HG02852 (cell line): ENCODE results near the gene LDLRAD1.
"Not testable (repeated sequence)": the region's sequence is repeated elsewhere in the genome, so short reads cannot be mapped to it uniquely, and the experiment has no call there.

Source experiments
- ATAC-seq: cut with Tn5 transposase; IDR thresholded peaks from one replicate; pipeline ENCODE4 v1.9.1; 2021; ENCODE audit warnings: mild to moderate bottlenecking, moderate library complexity; ENCODE audit not compliant: unreplicated experiment

LDLRAD1 gene, protein sequence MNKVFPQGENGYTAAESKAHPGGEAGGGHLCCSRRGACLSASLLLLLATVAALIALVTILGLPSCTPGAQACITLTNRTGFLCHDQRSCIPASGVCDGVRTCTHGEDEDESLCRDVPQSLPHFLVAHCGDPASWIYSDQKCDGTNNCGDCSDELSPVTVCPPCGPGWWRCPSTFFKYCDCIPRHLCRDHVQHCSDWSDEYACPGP

DNA sequence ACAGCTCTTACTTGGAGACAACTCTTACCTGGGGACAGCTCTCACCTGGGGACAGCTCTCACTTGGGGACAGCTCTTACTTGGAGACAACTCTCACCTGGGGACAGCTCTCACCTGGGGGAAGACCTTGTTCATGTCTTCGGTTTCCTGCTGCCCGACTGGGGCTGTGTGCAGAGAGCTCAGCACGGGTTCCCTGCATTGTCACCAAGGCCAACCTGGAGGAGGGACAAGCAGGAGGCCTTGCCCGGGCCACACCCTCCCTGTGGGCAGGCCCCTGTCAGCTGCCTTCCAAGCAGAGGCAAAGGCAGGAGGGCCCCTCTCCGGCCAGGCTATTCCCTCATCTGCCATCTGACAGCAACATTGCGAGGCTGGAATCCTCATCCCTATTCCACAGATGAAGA lies at the start of gene LDLRAD1:
TSS of gene LDLRAD1 (minus strand) at position 208 of the 400 bp plus-strand sequence. CDS start at position 134, 74 bp downstream.
- no peak for ATAC-seq

DNA sequence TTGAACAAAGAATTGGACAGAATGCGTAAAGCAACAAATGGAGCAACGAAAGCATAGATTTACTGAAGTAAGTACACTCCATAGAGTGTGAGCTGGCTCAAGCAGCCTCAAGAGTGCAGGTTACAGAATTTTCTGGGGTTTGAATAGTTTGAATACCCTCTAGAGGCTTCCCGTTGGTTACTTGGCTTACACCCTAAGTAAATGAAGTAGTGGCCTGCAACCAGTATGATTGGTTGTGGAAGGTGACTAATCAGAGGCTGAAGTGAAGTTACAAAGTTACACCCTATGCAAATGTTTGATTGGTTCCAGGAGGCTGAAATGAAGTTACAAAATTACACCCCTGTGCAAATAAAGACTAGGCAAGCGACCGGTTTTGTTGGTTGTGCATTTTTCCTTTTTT lies 46.3 kb upstream of the LDLRAD1 start:
- no peak for ATAC-seq

DNA sequence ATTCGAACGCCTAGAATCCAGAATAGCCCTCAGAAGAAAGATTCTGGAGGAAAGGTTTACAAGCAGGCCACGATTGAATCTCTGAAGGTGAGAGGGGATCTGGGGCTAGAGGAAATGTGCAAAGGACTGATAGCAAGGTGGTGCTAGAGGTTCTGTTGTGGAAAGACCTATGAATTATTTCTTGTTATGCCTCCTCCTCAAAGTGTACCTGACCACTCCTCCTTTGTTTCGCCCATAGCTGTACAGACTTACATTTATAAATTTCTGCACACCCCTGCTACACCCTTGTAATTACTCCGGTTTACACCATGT lies 36.4 kb upstream of the LDLRAD1 start:
- ATAC-seq = no peak

DNA sequence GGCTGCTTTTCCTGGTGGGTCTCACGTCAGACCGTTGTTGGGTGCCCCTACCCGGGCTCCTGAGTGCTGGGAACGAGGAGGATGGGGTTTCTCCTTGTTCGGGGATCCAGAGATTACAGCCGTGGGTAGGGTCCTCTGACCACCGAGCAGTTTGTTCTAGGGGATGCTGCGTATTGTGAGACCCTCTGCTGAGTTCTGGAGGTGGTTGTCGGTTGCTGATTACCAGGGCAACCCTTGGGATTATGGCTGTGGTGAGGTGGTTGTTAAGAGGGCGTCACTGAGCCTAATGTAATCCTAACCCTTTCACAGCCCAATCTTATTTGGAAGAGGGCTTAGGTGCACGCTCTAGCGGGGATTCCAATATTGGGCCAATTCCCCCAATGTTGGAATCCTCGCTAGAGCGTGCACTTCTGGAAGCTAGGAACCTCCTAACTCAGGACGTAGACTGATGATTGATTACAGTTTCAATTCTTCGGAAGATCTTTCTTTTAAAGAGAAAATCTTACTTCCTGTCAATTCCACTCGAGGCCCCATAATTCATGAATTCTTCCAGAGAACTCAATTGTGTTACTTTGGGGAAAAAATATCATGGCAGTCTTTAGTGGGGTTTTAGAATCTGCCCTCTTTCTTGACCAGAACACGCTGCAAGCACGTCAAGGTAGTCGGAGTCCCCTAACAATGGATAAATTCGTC lies 35.9 kb upstream of the LDLRAD1 start:
- no peak for ATAC-seq

DNA sequence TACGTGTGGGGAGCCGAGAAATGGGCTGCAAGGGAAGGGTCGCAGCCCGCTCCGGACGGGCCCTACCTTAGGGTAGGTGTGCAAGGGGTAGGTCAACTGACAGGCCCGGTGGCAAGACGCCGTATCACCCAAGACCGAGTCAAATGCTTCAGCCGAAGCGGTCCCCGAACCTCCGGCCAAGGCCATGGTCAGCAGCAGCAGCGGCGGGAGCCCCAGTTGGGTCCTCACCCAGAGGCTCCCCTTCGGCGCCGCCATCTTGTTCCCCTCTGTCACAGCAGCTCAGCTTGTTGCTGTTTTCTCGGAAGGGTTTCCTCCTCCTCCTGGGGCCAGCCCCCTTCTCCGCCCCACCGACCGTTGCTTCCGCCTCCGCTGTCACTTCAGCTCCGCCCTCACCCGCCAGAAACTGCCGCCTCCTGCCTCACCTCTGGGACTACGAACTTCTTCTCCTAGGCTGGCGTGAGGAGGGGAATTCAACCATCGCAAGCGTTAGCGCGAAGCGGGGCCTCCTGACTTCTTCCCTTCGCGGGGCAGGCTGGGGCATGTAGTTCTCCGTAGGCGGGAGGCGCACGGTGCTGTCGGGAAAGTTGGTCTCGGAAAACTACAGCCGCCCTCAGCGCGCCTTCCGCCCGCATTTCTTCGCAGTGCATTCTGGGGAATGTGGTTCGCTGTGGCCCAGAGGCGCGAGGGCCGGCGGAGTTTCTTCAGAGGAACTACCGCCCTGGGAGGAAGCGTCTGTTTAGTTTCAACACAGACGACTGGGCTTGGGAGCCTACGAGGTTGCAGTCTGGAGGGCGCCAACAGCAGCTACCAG lies 35.2 kb upstream of the LDLRAD1 start, which contains the start of the genes TCEANC2 and TMEM59:
TSS of gene TCEANC2 (plus strand) at position 675 of the 811 bp plus-strand sequence. CDS start 815 bp downstream, outside the sequence.
TSS of gene TMEM59 (minus strand) at position 271 of the 811 bp plus-strand sequence. CDS start at position 255, 16 bp downstream.
- ATAC-seq = peak; percentile 94

DNA sequence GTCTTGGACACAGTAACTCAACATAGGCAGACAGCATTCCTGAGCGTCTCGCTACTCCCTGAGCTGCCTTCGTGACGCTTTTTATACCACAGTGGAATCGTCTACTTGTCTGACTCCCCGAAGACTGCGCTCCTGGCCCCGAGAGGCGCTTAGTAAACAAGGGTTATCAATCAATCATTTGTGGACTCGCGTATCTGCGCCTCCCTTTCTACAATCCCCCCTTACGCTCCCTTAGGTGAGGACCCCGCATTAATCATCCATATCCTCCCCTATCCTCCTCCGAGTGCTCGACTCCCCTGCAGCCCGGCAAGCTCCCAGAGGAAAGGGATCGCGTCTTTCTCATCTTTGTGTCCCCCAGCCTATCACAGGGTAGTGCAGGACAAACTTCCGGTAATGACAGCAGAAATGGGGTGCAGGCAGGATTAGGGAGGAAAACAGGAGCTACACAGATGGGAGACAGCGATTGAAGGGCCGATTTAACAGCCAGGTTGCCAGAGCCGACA lies 34.5 kb upstream of the LDLRAD1 start:
- peak; percentile 22 for ATAC-seq

DNA sequence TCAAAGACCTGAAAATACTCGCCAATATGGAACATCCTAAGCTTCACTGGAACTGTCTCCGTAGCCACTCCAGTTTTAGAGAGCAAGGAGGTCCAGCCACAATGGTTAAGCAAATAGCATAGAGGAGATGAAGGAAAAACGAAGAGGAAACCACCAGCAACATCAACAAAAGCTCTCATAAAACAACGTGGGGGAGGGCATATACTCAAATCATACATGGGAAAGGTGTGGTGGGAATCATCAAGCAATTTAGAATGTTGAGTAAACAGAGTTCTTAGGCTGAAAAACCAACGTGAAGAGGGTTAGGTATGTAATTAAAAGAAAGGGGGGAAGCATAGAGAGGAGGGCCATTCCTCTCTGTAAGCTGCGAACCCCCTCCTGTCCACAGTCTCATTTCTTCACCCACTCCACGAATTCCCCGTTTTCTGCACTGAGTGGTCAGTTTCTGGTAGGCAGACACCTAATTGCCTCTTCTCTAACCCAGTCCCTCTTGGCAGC lies 34.0 kb upstream of the LDLRAD1 start:
- no peak for ATAC-seq

DNA sequence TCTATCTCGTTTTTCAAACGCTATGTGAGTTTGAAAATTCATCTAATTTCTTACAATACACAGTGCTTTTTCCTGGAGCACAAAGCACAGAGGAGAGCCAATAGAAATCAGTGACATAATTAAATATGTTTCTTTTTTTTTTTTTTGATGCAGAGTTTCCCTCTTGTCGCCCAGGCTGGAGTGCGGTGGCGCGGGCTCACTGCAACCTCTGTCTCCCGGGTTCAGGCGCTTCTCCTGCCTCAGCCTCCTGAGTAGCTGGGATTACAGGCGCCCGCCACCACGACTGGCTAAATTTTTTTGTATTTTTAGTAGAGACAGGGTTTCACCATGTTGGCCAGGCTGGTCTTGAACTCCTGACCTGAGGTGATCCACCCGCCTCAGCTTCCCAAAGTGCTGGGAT lies 32.4 kb upstream of the LDLRAD1 start:
- not testable (repeated sequence) for ATAC-seq

DNA sequence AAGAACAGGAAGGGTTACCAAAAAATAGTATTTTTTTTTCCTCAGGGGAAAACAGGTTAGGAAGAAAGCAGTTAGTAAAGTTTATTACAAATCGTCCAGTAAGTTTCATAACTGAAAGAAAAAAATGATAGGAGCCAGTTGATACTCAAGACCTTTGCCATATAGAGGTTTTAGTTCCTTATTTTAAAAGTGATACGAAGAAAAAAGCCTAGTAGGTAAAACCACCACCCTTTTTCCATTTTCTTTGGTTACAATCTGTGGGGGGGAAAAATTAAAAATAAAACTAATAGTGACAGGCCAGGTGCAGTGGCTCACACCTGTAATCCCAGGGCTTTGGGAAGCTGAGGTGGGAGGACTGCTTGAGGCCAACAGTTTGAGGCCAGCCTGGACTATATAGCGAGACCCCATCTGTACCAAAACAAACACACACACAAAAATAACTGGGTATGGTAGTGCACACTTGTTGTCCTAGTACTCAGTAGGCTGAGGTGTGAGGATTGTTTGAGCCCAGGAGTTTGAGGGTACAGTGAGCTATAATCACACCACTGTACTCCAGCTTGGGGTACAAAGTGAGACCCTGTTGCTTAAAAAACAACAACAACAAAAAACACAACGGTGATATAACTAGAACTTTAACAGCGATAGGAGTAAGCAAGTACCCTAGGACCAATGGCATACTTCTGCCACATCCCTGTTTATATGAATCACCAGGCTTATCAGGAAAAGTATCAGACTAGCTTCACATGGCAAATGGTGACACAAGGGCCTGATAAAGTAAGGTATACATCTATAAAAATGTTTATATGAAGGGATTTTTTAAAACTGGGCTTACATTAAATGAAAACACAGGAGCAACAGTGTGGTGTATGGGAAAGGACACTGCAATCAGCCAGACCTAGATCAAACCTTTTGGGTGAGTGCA lies 29.7 kb upstream of the LDLRAD1 start:
- ATAC-seq = no peak

DNA sequence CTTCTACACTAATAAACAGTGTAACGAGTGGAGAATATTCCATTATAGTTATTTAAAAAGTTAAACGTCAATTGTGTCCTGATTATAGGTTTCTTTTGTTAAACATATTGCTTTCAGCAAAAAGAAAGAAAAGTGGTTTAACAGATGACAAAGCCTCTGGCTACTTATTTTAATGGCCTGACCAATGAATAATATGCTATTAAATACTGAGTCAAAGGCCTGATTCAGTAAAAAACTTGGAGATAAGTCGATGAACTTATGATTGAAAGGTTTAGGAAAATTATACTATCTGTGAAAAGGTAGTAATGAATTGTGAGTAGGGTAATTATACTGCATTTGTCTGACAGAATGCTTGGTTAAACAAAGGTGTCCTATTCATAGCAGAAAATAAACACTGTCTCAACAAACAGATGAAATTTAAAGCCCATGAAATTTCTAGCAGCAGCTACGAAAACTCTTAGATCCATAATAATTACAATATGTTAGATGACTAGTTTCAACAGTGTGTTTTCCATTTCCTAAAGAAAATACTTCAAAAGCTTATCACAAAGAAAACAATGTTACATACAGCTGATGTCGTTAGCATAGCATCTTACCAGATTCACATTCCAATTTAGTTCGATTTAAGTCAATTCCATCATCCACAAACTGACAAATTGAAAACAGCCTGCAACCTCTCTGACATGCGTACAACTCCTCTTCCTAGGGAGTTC lies 28.8 kb upstream of the LDLRAD1 start:
- ATAC-seq = no peak

DNA sequence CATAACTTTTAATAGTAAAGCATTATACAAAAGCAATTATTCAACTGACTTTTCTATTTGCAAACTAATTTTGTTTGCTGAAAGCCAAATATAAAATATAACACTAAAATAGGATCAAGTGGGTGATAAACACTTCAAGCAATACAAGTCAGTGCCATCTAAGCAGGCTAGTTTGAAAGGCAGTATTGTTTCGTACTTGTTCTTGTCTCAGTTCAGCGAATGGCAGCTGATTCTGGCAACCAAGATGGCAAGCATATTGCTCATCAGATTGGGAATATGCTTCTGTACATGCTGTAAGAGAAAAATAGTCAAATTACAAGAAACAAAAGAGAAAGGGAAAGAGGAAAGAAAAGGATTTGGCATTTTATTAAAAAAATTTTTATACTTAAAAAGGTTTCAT lies 27.5 kb upstream of the LDLRAD1 start:
- ATAC-seq = no peak

DNA sequence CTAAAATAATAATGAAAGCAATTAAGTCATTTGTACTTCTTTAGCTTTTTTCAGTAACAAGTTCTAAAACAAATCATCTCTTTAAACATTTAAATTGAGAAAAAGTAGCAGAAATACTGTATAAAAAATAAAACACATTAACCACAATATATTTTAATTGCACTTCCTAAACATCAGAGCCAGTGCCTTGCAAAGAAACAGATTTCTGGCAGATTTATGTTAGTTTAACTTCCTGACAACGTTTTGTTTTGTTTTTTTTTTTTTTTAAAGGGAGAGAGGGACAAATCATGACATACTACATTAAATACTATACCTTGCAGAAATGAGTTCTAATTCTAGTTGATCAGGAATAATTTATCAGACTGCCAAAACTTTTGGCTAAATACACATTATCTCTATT lies 23.8 kb upstream of the LDLRAD1 start:
- no peak for ATAC-seq

DNA sequence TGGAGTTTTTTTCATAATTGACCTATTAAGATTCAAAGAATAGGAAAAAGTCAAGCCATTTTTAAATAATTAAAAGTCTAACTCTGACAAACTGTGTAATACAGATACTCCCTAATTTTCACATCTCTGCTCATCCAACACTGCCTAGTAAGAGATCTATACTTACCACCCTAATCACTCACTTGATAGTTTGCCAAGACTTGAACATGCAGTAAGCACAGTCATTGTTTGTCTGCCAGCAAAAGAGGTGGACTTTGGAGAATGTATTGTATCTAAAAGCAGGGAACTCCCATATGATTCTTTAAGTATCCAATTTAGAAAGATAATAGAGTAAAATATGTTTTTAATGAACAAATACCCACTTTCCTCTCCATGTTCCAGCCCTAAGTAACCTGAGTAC lies 19.5 kb upstream of the LDLRAD1 start:
- ATAC-seq = no peak

DNA sequence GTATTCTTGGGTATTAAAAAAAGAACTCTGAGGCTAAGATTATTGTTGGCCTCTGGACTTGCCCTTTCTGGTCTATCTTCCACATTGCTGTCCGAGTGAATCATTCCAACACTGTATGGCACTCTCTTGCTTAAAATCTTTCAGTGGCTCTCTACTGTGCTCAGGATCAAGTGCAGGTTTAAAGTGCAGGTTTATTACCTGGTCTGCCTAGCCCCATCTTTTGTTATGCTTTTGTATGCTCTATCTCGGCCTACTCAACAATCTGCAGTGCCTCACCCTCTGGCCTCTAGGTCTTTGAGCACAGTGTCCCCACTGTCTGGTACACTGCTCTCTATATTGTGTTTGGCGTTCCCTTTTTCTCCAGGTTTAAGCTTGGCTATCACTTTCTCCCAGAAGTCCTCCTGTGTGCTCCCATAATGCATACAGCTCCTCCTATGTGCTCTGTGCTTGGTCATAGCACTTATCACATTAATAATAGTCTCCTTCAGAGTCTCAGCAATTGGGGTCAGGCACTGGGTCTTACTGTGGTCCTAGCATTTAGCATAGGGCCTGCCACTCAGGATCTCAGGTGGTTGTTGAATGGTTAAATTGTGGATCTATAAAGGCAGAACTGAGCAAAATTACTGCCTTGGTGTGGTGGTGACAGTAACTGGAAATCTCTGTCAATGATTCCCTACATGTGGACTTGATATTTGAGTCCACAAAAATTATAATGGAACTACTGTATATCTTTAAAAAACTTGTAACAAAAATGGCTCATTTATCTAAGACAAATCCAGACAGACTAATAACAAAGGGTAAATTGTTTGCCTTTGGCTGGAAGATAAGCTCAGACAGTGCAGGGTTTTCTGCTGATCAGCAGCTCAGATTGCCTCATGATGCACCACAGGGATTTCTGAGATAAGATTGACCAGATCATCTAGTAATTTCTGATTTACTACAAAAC lies 10.6 kb upstream of the LDLRAD1 start:
- ATAC-seq = no peak

DNA sequence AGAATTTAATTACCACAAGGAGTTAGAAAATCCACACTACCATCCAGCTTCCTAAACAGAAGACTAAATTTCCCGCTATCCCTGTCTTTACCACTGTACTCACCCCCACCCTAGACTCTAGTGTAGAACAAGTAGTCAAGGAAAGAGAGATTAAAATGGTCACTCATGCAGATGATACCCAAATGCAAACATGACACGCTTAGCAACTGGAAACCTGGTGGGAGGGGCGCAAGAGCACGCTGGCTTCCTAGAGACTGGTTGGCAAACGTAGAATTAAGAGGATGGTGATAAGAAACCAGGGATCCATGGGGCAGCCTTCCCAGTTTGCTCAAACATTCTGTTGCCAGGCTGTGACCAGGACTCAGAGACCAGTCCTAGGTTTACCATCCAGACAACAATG lies 9.9 kb upstream of the LDLRAD1 start:
- no peak for ATAC-seq

DNA sequence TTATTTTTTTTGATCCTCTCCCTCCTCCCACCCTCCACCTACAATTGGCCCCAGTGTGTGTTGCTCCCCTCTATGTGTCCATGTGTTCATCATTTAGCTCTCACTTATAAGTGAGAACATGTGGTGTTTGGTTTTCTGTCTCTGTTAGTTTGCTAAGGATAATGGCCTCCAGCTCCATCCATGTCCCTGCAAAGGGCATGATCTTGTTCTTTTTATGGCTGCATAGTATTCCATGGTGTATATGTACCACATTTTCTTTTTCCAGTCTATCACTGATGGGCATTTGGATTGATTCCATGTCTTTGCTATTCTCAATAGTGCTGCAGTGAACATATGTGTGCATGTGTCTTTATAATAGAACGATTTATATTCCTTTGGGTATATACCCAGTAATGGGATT lies 6.8 kb upstream of the LDLRAD1 start:
- not testable (repeated sequence) for ATAC-seq

DNA sequence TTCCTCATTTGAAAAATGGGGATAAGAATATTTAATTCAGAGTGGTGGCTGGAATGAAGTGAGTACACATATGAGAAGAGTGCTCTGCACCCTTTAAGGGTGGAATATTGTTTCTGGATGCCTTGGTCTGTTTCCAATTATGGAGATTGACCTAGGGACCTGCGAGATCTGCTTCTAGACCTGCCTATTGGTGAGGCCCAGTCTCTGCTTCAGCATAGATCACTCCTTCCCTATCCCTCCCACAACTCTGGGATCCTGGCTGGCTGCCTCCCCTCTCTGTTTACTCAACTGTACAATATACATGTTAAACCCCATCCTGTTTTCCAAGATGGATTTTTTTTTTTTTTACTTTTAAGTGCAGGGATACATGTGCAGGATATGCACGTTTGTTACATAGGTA lies 6.4 kb upstream of the LDLRAD1 start:
- no peak for ATAC-seq

DNA sequence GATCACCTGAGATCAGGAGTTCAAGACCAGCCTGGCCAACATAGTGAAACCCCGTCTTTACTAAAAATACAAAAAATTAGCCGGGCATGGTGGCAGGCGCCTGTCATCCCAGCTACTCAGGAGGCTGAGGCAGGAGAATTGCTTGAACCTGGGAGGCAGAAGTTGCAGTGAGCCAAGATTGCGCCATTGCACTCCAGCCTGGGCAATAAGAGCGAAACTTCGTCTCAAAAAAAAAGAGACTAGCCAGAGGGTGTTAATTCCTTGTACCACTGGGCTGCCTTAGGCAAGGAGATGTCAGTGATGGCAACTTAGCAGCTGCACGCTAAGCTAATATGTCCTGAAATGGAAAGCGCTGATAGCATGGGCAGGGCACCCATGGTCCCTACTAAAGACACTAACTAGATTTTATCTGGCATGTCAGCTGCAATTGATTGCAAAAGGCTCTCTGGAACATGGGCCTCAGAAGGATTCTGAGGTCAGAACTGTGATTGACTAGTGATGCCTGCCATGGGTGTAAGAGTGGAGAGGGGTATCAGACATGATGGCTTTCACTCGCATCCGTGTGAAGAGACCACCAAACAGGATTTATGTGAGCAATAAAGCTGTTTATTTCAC lies 1.7 kb upstream of the LDLRAD1 start:
- not testable (repeated sequence) for ATAC-seq
